Globus pallidus (tissue), 1 donor: Measurements from ENCODE around the gene BCL7C.
"Not testable (repeated sequence)": the region's sequence is repeated elsewhere in the genome, so short reads cannot be mapped to it uniquely, and the experiment has no call there.

Source experiments
- DNase-seq: peaks from one replicate; pipeline ENCODE4 v3.0.0-alpha.2; 2015; ENCODE audit warnings: low spot score

The BCL7C gene

DNA sequence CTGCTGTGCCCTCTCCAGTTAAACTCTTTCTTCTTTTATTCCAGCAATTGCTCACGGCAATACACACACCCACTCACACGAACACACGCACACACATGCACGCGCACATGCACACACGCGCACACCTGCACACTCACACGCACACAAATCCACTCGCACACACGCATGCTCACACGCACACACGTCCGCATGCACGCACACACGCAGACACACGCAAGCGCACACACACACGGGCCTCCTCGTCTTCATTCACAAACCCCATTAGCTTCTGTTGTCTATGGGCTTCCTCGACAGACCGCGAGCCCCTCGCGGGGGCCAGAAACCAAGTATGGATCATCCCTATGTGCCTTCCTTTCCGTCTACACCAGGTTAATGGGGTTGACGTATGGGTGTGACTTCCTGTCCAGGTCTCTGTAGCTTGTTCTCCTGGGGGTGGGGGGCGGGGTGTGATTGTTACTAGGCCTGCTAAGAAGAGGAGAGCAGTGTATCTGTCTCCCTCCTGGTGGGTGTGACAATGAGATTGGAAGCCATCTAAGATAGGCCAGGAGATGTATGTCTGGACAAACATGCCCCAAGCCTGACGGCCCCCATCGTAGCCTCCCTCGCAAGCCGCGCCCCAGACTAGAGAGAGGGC lies 1.9 kb upstream of the BCL7C start:
- DNase-seq = no peak

DNA sequence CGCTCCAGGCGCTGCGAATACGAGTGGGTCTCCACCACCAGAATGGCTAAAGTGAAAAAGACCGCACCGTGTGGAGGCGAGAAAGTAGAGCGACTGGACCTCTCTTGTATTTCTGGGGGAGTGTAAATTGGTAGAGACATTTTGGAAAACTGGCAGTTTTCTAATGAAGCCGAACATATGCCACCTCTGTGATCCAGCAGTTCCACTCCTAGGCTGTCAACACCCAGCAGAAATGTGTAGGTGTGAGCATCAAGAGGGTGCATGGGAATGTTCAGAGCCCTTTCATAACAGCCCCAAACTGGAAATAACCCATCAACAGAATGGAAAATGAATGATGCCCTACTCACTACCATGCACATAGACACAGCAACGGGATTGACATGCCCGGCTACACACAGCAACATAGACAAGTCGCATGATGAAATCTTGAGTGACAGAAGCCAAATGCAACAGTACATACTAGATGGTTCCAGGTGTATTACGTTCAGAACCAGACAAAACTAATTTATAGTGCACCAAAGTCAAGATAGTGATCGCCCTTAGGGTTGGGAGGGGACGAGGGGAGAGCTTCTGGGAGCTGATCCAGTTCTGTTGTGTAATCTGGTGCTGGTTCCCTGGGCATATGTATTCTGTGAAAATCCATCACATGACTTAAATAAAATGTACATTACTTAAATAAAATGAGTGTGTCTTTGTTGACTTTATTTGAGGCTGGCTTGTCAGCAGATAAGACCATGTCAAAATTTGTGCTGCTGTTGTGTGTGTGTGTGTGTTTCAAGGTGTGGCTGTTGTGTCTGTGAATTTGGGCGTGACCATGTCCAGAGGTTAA lies 877 bp upstream of the BCL7C start:
- peak; percentile 15 for DNase-seq

DNA sequence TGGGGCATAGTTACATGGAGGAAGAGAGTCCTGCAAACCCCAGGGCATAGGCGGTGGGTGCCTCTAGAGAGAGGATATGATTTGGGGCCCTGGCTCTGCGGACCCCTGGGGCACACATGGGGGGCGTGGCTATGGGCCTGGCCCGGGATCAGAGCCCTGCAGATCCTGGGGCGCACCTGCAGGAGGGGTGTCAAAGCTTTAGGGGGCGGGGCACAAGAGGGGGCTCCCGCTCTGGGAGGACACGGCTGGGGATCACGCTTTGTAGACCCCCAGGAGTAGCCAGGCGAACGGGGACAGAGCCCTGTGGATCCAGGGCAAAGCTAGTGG lies 497 bp downstream of the BCL7C start:
- peak; percentile 15 for DNase-seq

DNA sequence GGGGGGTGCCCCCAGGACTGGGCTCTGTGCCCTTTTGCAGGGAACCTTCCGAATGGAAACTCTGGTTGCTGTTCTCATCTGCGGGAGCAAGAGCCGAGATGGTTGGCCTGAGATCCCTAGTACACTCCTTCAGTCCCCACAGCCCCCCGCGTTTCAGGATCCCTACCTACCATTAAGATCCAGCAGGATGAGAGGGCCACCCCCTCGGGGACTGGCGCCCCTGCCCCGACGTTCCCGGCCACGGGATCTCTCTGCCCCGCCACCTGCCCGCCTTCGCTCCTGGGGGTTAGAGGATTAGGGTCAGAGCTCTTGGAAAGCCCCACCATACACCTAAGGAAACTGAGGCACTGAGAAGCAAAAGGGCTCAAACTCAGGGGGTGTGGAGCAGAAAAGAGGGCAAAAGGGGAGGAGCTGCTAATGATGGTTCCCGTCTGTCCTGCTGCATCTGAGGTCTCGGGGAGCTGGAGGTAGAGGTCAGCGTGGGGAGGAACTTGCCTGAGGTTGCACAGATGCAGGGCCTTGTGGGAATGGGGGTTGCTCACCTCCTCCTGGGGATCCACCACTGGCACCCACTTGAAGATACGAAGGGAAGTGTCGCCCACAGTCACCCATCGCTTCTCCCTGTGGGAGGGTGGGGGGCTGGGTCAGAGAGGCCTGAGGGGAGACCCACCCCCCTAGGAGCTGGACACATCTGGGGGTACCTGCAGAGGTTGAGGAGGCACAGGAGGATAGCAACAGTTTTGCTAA lies 1.0 kb downstream of the BCL7C start:
- DNase-seq = peak; percentile 6

- not testable (repeated sequence) for DNase-seq
Observed at GRCh38 chr16:30891043-30891823, 2.6 kb downstream of the BCL7C start.

- no peak for DNase-seq
Observed at GRCh38 chr16:30889721-30890120, 4.2 kb downstream of the BCL7C start.

GRCh38 chr16:30888856-30889499 lies 4.9 kb downstream of the BCL7C start:
- DNase-seq = no peak

GRCh38 chr16:30887927-30888326 lies 6.0 kb downstream of the BCL7C start:
- no peak for DNase-seq

GRCh38 chr16:30886145-30886544 lies 7.7 kb downstream of the BCL7C start:
- DNase-seq = no peak

DNA sequence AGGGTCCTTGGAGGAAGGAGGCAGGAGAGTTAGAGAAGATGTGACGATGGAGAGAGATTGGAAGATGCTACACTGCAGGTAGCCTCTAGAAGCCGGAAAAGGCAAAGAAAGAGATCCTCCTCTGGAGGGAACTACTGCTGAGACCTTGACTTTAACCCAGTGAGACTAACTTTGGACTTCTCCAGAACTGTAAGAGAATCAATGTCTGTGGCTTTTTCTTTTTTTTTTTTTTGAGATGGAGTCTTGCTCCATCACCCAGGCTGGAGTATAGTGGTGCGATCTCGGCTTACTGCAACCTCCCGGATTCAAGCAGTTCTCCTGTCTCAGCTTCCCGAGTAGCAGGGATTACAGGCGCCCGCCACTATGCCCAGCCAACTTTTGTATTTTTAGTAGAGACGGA lies 8.7 kb downstream of the BCL7C start:
- no peak for DNase-seq

DNA sequence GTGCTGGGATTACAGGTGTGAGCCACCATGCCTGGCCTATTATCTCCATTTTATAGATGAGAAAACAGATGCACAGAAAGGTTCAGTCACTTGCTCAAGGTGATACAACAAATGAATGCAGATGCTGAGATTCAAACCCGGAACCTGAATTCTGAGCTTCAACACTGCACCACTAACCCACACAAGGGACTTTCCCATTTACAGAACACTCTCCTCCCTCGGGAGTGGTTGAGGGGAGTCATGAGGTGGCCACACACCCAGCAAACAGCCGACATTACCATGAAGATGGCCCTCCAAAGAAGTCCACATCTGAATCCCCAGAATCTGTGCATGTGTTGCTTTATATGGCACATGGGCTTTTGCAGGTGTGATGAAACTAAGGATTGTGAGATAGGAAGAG lies 9.1 kb downstream of the BCL7C start:
- no peak for DNase-seq

DNA sequence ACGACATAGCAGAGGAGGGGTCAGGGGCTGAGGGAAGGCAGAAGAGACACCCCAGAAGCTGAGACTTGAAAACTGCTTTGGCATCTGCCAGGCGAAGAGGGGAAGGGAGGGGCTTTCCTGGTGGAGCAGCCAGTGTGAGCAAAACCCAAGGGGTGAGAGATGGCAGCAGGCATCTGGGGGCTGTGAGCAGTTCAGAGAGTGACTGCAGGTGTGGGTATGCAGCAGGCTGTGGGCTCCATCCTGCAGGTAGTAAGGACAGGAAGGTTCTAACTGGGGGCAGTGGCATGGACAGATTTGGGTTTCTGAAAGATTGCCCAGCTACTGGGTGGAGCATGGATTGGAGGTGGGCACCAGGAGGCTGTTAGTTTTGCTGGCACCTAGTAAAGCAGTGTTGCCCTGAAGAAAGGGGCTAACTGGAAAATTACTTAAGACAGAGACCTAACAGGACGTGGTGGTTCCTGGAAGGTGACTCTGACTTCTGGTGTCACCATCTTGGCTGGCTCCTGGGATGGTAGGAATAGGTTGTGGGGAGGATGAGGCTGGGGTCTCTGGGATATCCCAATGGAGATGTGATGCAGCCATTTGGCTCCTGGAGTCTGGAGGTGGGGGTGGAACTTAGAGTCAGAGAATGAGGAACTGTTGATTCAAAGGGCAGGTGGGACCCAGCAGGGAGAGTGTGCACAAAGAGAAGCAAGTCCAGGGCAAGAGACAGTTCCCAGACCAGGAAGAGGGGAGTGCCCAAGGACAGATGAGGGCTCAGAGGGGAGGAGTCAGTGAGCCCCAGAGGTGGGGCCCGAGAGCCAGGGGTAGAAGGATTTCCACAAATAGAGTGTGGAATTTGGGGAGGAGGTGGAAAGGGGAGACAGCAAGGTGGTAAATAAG lies 11.2 kb downstream of the BCL7C start:
- DNase-seq = no peak

- DNase-seq = no peak
Observed at GRCh38 chr16:30876867-30877266, 17.0 kb downstream of the BCL7C start.

DNA sequence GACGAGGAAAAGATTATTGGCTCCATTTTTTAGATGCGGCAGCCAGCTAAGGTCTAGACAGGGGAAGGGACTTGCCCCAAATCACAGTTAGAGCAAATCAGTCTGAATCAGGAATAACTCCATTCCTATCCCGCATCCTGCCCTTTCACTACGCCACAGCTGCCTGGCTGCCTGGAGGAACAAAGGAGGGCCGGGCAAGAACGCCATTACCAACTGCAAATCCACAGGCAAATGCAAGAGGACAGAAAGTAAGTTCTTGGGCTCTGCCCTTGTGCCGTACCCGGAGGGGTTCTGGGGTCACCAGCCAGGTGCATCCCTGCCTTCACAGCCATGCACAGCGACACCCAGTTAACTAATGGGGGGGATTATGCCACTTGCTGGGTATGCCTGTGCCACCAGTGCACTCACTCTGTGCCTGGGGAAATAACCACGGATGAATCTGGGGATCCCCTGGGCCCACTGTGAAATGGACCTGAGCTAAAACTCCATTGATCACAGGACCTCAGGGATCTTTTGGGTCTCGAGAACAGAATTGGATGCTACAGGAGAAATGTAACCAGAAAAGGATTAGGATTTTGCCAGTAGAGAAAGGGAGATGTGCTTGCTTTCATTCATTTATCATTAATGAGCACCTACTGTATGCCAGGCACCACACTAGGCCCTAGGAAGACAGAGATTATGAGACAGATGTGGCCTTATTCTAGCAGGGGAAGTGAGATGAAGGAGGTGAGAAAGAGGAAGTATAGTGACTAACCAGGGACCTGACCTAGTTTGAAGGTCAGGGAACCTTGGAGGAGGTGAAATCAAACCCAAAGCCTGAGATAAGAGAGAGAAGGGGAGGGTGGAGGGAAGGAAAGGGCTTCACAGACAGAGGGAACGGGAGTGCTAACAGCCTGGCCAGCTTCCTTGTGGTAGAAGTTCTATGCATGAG lies 17.7 kb downstream of the BCL7C start:
- DNase-seq = no peak

DNA sequence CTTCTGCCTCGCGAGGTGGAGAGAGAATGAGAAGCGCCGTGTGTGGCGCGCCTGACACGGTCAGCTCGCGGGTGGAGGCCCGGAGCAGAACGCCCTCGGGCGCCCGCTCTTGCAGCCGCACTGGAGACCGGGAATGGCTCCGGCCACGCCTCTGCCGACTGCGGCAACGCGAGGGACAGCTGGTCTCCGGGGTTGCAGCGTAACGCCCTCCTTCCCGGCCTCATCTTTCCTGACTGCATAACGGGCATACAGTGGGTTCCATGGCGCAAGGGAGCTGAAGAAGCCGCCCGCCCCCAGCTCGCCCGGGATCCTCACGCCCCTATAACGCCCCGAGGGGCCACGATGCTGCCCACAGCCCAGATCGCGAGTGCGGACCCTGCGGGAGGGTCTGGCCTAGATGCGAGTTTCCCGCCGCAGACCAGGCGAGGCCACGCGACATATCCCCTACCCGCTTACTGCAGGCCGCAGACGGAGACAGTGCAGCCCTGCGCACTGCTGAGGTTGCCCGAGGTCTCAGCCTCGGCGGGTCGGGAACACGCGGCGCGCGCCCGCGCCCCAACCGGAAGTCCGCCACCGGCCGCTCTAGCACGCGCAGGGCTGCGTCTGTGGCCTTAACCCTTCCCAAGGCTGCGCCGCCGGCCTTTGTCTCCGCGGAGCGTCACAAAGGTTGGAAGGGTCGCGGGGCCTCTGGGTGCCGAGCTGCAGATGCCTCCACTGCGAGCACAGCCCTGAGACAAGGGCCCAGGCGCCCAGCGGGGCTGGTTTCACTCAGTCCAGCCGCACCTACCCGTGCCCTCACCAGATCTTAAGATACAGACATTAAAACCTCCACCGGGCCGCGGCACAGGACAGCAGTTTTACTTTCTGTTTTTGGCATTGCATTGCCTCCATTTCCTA lies 18.8 kb downstream of the BCL7C start:
- peak; percentile 87 for DNase-seq

DNA sequence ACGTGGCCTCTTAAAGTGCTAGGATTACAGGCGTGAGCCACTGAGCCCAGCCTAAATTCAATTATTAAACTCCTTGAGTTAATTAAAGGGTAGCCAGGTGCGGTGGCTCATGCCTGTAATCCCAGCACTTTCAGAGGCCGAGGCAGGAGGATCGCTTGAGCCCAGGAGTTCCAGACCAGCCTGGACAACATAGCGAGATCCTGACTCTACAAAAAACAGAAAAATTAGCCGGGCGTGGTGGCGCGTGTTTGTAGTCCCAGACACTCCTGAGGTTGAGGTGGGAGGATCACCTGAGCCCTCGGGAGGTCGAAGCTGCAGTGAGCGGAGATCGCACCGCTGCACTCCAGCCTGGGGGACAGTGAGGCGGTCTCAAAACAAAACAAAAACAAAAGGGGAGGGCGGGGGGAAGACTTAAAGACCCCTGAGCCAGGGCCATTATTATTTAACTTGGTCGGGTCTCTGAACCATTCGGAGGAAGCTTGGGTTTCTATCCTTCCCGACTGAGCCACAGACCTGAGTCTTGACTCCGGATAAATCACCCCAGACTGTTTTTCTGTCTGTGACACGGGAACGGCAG lies 19.5 kb downstream of the BCL7C start:
- DNase-seq = no peak

- DNase-seq = no peak
Observed at GRCh38 chr16:30870904-30871303, 23.0 kb downstream of the BCL7C start.

DNA sequence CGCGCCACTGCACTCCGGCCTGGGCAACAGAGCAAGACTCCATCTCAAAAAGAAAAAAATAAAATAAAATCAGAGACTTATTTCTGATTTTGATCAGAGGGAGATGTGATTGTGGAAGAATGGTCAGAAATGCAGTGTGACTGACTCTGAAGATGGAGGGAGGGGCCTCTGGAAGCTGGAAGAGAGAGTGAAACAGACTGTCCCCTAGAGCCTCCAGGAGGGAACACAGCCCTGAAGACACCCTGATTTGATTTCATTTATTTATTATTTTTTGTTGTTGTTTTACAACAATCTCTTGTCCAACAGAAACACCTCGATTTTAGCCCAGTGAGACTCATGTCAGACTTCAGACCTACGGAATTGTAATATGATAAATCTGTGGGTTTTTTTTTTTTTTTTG lies 26.1 kb downstream of the BCL7C start:
- DNase-seq = no peak
